ENCODE data around the gene ENOX2.

ENOX2 gene

GRCh38 chrX:130695931-130696330 is 207.1 kb downstream of the ENOX2 start:
- no peak for DNase-seq

- no peak for DNase-seq
These were observed 208.0 kb downstream of the ENOX2 start for GRCh38 chrX:130694983-130695382.

DNA sequence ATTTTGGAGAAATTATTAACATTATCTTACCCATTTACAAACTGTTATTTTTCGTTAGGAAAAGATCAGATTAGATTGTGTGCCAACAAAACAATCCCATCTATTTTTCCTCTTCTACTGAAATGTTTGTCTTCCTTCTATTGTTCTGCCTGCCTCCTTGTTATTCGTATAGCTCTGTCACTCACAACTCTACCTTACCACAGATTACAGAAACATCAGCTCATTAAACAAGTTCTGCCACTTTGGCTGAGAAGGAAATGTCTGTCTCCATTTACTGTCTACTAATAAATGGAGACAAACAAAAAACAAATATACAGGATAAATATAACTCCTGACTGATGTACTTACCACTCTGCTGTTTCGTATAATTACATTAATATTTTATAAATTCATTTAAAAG is 211.4 kb downstream of the ENOX2 start:
- DNase-seq: no peak

DNA sequence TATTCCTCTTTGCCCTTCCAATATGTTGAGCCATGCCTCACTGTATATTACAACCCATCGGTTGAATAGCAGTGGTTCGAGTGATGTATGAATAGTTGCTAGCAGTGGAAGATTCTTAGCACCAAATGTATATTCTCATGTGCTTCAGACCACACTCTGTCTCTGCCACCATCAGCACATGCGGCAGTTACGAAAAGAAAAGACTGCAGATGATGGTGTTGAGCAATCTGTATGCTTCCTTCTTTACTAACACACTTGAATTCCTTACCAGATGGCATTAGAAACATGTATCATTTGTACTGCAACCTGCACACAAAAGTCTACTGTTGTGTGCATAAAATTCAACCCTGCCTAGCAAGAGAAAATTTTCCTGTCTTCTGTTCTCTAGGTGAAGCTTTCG is 214.6 kb downstream of the ENOX2 start:
- no peak for DNase-seq

GRCh38 chrX:130682990-130683389 is 220.0 kb downstream of the ENOX2 start:
- DNase-seq: no peak

DNA sequence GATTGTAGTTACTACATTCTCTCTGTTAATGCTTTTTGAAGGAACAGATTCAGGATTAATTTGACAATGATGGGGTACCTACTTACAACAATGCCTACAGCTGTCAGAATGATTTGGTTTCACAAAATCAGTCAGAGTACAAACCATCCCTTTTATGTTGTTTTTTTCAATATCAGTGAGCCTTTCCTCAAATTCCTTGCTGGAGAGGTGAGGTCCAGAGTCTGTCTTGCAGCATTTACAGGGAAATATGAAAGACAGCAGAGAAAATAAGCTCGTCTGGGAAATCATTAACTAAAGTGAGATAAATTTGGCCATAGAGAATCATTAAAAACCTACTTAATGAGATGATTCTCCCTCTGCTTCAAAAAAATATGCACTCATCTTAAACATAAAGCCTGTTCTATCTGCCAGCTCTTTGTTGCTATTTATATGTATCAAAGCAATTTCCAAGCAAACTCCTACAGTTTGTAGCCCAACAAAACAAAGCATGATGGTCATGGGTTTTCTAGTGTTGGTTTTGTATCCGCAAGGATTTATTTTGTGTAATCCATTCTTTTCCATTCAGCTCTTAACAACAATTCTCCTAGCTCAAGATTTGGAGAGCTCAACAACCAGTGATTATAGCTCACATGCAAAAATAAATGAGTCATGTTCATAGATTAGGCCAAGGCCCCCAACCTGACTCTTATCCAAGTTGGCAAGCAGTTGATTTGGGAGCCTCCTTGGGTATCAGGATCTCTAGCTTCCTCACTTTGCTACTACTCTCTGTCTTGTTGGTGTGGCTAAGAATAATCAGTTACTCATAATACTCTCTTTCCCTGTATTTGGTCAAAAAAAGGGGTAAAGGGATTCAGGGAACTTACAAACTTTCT is 222.6 kb downstream of the ENOX2 start:
- DNase-seq: no peak

GRCh38 chrX:130676861-130677260 is 226.1 kb downstream of the ENOX2 start:
- no peak for DNase-seq

DNA sequence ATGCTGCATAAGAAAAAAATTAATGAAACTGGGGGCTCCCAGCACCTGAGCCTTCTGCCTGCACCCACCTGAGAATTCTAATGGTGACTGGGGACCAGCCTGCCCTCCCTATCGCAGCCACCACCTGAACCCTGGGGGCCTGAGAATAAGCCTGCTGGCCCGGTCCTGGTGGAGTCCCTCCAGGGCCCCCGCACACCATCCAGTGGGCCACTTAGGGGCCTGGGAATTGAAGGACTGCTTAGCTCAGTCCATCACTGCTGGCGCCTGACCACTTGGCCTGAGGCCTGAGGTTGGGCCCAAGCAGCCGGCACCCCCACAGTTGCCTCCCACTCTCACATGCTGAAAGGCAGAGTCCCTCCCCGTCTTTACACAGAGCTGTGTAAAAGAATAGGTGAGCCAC is 230.8 kb downstream of the ENOX2 start:
- DNase-seq: no peak

DNA sequence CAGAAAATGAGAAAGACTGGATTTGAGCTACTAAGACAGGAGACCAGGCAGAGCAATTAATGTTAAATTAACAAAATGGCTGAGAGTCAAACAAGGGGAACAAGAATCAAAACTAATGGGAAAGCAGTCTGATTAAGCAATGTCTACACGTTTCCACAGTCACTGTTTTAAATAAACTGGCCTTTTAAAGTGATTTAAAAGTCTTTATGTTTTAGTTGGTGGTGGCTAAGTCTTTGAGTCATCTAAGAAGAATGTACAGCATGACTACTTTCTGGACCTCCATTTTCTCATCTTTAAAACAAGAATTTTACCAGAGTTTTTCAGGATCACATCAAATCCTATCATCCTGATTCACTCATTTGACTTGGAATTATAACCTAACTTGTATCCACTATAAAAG is 233.8 kb downstream of the ENOX2 start:
- DNase-seq: no peak

GRCh38 chrX:130665263-130665662 is 237.7 kb downstream of the ENOX2 start:
- DNase-seq: no peak

- DNase-seq: no peak
These were observed 244.7 kb downstream of the ENOX2 start for GRCh38 chrX:130658310-130658709.

GRCh38 chrX:130654409-130654950 is 248.5 kb downstream of the ENOX2 start:
- no peak for DNase-seq

DNA sequence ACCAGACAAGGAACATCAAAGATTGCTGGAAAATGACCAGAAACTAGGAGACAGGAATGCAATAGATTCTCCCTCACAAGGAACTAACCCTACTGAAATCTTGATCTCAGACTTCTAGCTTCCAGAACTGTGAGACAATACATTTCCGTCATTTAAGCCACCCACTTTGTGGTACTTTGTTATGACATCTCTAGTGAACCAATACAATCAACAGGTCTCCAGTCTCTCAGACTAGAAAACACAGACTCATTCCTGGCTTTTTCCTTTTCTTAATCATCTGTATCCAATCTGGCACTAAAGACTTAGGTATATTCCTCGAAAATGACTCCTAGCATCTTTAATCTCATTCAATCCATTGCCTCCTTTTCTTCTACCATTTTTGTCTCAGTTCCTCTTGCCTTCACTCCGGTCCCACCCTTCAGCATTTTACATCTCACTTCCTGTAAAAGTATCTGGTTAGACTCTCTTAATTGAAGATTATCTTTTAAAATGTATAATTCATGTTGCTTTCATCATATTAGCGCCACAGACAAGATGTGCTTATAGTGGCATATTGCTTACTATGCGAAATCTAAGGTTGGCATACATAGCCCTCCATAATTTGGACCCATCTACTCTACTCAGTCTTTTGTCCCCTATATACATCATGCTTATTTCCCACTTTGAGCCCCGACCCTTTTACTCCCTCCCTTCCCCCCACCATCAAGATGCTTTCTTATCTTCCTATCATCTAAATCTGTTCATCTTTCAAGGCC is 250.0 kb downstream of the ENOX2 start:
- DNase-seq: no peak

DNA sequence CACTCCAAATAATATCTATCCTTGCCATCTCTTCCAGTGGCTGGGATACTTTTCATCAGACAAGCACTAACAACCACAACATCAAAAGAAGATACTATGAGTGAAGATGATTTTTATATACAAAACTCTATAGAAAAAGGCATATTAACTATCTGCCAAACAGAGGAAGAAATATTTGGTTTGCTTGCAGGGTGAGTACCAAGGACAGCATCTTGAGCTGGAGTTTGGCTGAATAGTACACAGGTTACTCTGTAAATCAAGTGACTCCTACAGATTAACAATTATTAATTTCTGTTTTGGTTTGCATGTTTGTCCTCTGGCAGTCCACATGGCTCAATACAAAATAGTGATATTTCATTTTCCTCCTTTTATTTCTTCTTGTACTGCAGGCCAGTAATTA is 253.3 kb downstream of the ENOX2 start:
- DNase-seq: no peak

DNA sequence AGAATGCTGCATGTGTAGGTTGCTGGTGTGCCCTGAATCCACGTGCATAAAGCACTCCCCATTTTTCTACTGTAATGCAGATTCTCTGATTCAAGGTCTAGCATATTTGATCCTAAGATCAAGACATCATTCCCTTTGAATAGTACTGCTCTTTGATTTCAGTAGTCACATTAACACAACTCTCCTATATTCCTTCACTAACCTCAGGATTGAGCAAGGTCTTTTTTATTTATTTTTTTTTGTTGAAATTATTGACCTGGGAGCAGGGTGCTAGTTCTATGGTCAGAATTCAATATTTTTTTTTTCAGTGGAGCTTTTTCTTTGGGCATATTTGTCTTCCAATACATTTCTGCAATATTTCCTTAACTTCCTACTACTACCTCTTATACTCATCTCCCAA is 255.5 kb downstream of the ENOX2 start:
- no peak for DNase-seq

- no peak for DNase-seq
These were observed 256.9 kb downstream of the ENOX2 start for GRCh38 chrX:130645955-130646583.

GRCh38 chrX:130637591-130637990 is 265.4 kb downstream of the ENOX2 start:
- DNase-seq: no peak

DNA sequence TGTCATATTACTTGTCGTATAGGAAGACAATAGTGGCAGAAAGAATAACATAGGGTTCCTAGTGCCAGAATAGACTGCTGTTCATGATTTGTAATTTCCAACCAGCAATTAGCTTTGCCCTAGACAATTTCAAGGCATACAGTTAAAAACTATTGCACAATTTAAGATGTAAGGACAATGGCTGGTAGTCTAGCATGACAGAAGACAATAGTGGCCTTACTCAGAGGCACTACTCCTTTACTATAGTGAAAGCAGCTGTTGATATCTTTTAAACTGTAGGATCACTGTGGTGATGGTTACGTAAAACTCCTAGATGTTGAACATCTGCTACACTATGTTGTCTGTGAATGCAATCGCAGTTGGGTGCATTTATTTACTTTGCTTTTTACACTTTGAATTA is 266.7 kb downstream of the ENOX2 start:
- DNase-seq: no peak

- DNase-seq: no peak
These were observed 272.0 kb downstream of the ENOX2 start for GRCh38 chrX:130631011-130631410.

GRCh38 chrX:130628516-130628915 is 274.5 kb downstream of the ENOX2 start:
- DNase-seq: no peak

DNA sequence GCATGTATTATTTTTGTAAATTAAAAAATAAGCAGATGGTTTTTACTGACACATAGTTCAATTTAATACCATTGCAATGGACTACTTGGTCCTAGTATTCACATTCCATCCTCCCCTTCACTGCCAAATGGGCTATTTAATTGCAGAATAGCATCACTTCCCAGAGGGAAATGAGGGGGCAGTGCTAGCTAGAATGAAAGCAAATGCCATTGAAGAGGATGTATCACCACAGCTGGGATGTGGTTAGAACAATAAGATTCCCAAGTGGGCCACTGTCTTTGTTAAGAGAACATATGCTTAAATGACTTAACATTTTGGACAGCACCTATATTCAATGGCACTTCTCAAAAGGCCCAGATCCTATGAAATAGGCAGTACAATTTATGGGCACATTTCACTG is 276.5 kb downstream of the ENOX2 start:
- DNase-seq: no peak

DNA sequence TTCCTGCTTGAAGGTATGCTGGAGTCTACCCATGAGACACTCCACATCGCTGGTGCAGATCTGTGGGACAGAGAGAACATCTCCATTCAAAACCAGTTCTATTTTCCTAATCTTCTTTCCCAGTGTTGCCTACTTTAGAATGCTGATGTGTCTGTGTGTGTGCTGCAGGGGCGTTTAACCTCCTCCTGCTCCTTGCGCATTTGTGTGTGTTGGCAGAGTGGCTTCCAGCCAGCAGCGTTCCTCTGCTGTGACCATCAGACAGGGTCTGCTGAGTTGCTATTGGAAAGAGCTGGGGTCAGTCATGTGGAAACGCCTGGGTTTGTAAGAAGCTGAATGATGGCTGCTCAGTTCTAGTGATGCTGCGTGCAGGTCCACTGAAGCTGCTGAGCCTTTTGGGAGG is 277.6 kb downstream of the ENOX2 start:
- DNase-seq: no peak

DNA sequence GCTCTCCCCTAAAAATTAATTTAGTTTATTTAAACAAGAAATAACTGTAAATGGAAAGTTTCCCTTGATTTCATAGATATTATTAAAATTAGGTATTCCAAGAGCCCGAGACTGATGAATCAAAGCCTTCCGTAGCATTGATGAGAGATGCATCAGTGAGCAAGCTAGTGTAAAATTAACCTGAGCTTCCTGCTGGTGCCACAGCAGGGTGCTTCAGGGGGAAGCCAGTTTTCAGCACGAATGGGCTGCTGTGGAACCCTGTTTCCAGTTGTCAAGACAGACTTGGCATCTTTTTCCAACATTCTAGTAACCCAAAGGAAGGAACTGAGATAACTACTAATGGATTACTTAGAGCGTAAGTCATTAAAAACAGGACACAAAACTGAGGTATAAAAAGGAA is 279.5 kb downstream of the ENOX2 start:
- DNase-seq: no peak

DNA sequence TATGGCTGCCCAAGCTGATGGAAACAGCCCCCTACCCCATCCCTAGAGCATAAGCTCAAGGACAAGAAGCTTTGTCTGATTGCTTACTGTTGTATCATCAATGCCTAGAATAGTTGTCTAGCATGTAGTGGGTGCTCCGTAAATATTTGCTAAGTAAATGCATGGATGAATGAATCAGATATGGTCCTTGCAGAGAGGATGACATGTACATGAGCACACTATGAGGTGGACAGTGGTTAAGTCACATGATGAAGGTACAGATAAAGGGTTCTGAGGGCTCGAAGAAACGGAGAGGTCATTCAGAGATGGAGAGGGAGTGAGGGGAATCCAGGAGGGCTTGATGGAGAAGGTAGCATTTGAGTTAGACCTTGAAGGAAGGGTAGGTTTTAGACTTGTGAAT is 287.1 kb downstream of the ENOX2 start:
- no peak for DNase-seq
